PC-3 (cell line): ENCODE data around the gene ITGB3. TPM values are rescaled to one million over a fixed set of nuclear protein-coding genes. Genes with fewer than 3 reads are reported as not detected.

ENCODE experiments used
- ATAC-seq: fragments of 200-7000 bp; cut with Tn5 transposase; 2 replicates; pipeline ENCODE4 v1.9.1; 2020; ENCODE audit warnings: mild to moderate bottlenecking, moderate library complexity
- BruUV-seq: library from RNA; stranded (reverse); fragments of 400-500 nt; replicated peaks from 2 replicates; lab custom pipeline; 2021; lab: Mats Ljungman, UMichigan
- CTCF ChIA-PET: fragments of 300-600 bp; sonication (Branson Sonifier 250); formaldehyde crosslinking; loops from one replicate; lab custom pipeline; 2022; ENCODE audit warnings: antibody characterized with exemption; lab: Charles Lee
- POLR2A ChIA-PET: fragments of 300-600 bp; sonication (Branson Sonifier 250); formaldehyde crosslinking; loops from one replicate; lab custom pipeline; 2022; ENCODE audit warnings: antibody characterized with exemption; ENCODE audit not compliant: unreplicated experiment; lab: Charles Lee
- DNase-seq: peaks from one replicate; pipeline ENCODE4 v3.0.0-alpha.2; 2015
- H2AFZ ChIP-seq: fragments of 300-600 bp; sonication (generic); 2 replicates; pipeline ENCODE4 v1.6.0; 2016; ENCODE audit warnings: antibody characterized with exemption, low read length
- H3F3A ChIP-seq: fragments of 300-600 bp; sonication (generic); one replicate; pipeline ENCODE4 v1.6.0; 2017; ENCODE audit warnings: antibody characterized with exemption, low read length, control low read depth, mild to moderate bottlenecking; ENCODE audit not compliant: unreplicated experiment
- H3K27ac ChIP-seq: fragments of 300-600 bp; sonication (generic); 2 replicates; pipeline ENCODE4 v1.5.1; 2016; ENCODE audit warnings: mild to moderate bottlenecking, low read length
- H3K27me3 ChIP-seq: fragments of 300-600 bp; sonication (generic); 2 replicates; pipeline ENCODE4 v1.6.1; 2016; ENCODE audit warnings: low read length, mixed read lengths
- H3K36me3 ChIP-seq: fragments of 300-600 bp; sonication (generic); 2 replicates; pipeline ENCODE4 v1.6.1; 2016; ENCODE audit warnings: low read depth, mixed run types, low read length, mixed read lengths
- H3K4me1 ChIP-seq: fragments of 300-600 bp; sonication (generic); 2 replicates; pipeline ENCODE4 v1.5.1; 2016; ENCODE audit warnings: low read length; ENCODE audit not compliant: insufficient read depth
- H3K4me2 ChIP-seq: fragments of 300-600 bp; sonication (generic); 2 replicates; pipeline ENCODE4 v1.6.0; 2016; ENCODE audit warnings: low read length
- H3K4me3 ChIP-seq: fragments of 300-600 bp; sonication (generic); 2 replicates; pipeline ENCODE4 v1.5.1; 2016; ENCODE audit warnings: mild to moderate bottlenecking, low read length, mixed read lengths
- H3K79me2 ChIP-seq: fragments of 300-600 bp; sonication (generic); 2 replicates; pipeline ENCODE4 v1.6.1; 2017; ENCODE audit warnings: low read length, mixed read lengths
- H3K9ac ChIP-seq: fragments of 300-600 bp; sonication (generic); 2 replicates; pipeline ENCODE4 v1.6.0; 2016; ENCODE audit warnings: mild to moderate bottlenecking, low read length
- H3K9me2 ChIP-seq: fragments of 300-600 bp; sonication (generic); replicated peaks from 2 replicates; pipeline ENCODE4 v1.6.1; 2016; ENCODE audit warnings: mixed run types, low read length, mixed read lengths
- H3K9me3 ChIP-seq: fragments of 300-600 bp; sonication (generic); 2 replicates; pipeline ENCODE4 v1.6.1; 2016; ENCODE audit warnings: low read length, mixed read lengths
- H4K20me1 ChIP-seq: fragments of 300-600 bp; sonication (generic); 2 replicates; pipeline ENCODE4 v1.6.1; 2016; ENCODE audit warnings: low read length, mixed read lengths
- CTCF ChIP-seq: fragments of 300-600 bp; sonication (generic); conservative IDR thresholded peaks from 2 replicates; pipeline ENCODE4 v1.5.1; 2017; ENCODE audit warnings: antibody characterized with exemption, low read depth, mild to moderate bottlenecking, low read length
- EZH2 ChIP-seq: fragments of 300-600 bp; sonication (generic); IDR thresholded peaks from one replicate; pipeline ENCODE4 v1.6.1; 2017; ENCODE audit warnings: antibody characterized with exemption, mild to moderate bottlenecking, low read length; ENCODE audit not compliant: unreplicated experiment
- EZH2phosphoT487 ChIP-seq: fragments of 300-600 bp; sonication (generic); IDR thresholded peaks from 2 replicates; pipeline ENCODE4 v1.6.1; 2018; ENCODE audit warnings: mild to moderate bottlenecking, antibody characterized with exemption, low read length, borderline replicate concordance
- intact Hi-C: fragments of 100-400 bp; cut with micrococcal nuclease; formaldehyde crosslinking; loops from 2 replicates; pipeline ENCODE4 v1.9.0; 2023
- total RNA-seq: library from RNA; depleted of rRNA; stranded (reverse); fragments of >200 nt; gene quantifications from 2 replicates; pipeline ENCODE4 v1.2.3, GENCODE V29; 2014

The ITGB3 gene
- total RNA-seq, 1 experiment from 2014 or later, result 0.36 TPM

- ATAC-seq (no peak), DNase-seq (no peak)
- Histone ChIP-seq H3K4me3 (no peak overlapping the region), H3F3A (no peaks in the 10 kb centered on the region), H4K20me1 (no peaks in the 10 kb centered on the region), H3K4me2 (no peak overlapping the region), H3K9ac (no peak overlapping the region), H3K9me2 (no peaks in the 10 kb centered on the region), H3K27me3 (no peaks in the 10 kb centered on the region), H3K9me3 (no peaks in the 10 kb centered on the region), H3K4me1 (peaks cover 21% of the 10 kb centered on the region), H3K36me3 (no peaks in the 10 kb centered on the region), H3K79me2 (no peaks in the 10 kb centered on the region), H3K27ac (no peak overlapping the region), H2AFZ (no peak overlapping the region)
- no peak for TF ChIP-seq CTCF
- TF ChIP-seq EZH2, result no peak
- TF ChIP-seq EZH2phosphoT487, result no peak
- intact Hi-C loops, result no loop called here
- BruUV-seq, result no TSS peak
- POLR2A ChIA-PET, result no interaction called here
- CTCF ChIA-PET, result interaction anchor here (2.3 kb wide), 1 partner anchor 77 kb away, joined by 17 read pairs; no protein-coding TSS in a partner anchor
These were observed 15.2 kb upstream of the ITGB3 start for GRCh38 chr17:47238321-47239010.

GRCh38 chr17:47239619-47239966, 14.0 kb upstream of the ITGB3 start:
- H3K27ac ChIP-seq, result peak overlapping the region; percentile 84
- ChIA-PET POLR2A (interaction anchor here (0.5 to 1.3 kb wide), 4 partner anchors 44 to 1108 kb away, joined by 3 to 9 read pairs (median 6); no protein-coding TSS in a partner anchor), CTCF (interaction anchor here (1.0 to 2.3 kb wide), 3 partner anchors 9 to 76 kb away, joined by 6 to 17 read pairs (median 10); no protein-coding TSS in a partner anchor)
- ATAC-seq (no peak), DNase-seq (no peak)
- no peaks in the 10 kb centered on the region for H4K20me1 ChIP-seq
- H3K27me3 ChIP-seq, result no peaks in the 10 kb centered on the region
- H3K9me2 ChIP-seq, result no peaks in the 10 kb centered on the region
- H3F3A ChIP-seq, result no peaks in the 10 kb centered on the region
- no TSS peak for BruUV-seq
- intact Hi-C loops, result no loop called here
- H3K4me2 ChIP-seq, result peak overlapping the region; percentile 44
- H3K4me3 ChIP-seq, result no peak overlapping the region
- H3K9ac ChIP-seq, result peak overlapping the region; percentile 42
- H3K9me3 ChIP-seq, result no peaks in the 10 kb centered on the region
- H3K4me1 ChIP-seq, result peaks cover 21% of the 10 kb centered on the region
- no peaks in the 10 kb centered on the region for H3K36me3 ChIP-seq
- TF ChIP-seq EZH2, result no peak
- no peak for TF ChIP-seq CTCF
- peak overlapping the region; percentile 71 for H2AFZ ChIP-seq
- no peaks in the 10 kb centered on the region for H3K79me2 ChIP-seq
